K562 (cell line): ENCODE results near the gene PRUNE1. TPM values are rescaled to one million over a fixed set of nuclear protein-coding genes. Genes with fewer than 3 reads are reported as not detected.

ENCODE experiments used
- ARID1B ChIP-seq: fragments of 450-650 bp; IDR thresholded peaks from 2 replicates; pipeline ENCODE4 v1.6.1; 2016; ENCODE audit warnings: antibody characterized with exemption, mild to moderate bottlenecking, inconsistent platforms
- ATF7 ChIP-seq: fragments of 450-650 bp; IDR thresholded peaks from 2 replicates; pipeline ENCODE4 v1.7.1; 2014; ENCODE audit warnings: mild to moderate bottlenecking, moderate library complexity
- ELF1 ChIP-seq: fragments of 200-800 bp; sonication (Bioruptor generic); IDR thresholded peaks from 2 replicates; pipeline ENCODE4 v1.6.1; 2016; ENCODE audit warnings: missing genetic modification characterization, missing compliant biosample characterization
- MTF1 ChIP-seq: fragments of 250-450 bp; sonication (Bioruptor Pico); IDR thresholded peaks from 2 replicates; pipeline ENCODE4 v1.9.0; 2021; ENCODE audit warnings: moderate library complexity, mild to moderate bottlenecking, inconsistent platforms, borderline replicate concordance
- NELFE ChIP-seq: IDR thresholded peaks from 2 replicates; pipeline ENCODE4 v1.6.1; 2011; ENCODE audit warnings: mild to moderate bottlenecking; ENCODE audit not compliant: insufficient read depth, insufficient read length
- SNAPC5 ChIP-seq: fragments of 250-450 bp; sonication (Bioruptor Pico); IDR thresholded peaks from 2 replicates; pipeline ENCODE4 v1.8.0; 2021; ENCODE audit warnings: moderate library complexity, mild to moderate bottlenecking, inconsistent platforms
- SOX6 ChIP-seq: fragments of 450-650 bp; IDR thresholded peaks from 2 replicates; pipeline ENCODE4 v1.6.1; 2014; ENCODE audit warnings: mild to moderate bottlenecking
- ZBTB1 ChIP-seq: sonication (generic); formaldehyde crosslinking; IDR thresholded peaks from 2 replicates; pipeline ENCODE4 v1.8.1; 2023; ENCODE audit warnings: missing genetic modification reagents, low read depth, mild to moderate bottlenecking, borderline replicate concordance
- ZNF3 ChIP-seq: fragments of 250-450 bp; sonication (Bioruptor Pico); IDR thresholded peaks from 2 replicates; pipeline ENCODE4 v1.5.0; 2021; ENCODE audit warnings: mild to moderate bottlenecking, moderate library complexity
- ZNF512 ChIP-seq: IDR thresholded peaks from 2 replicates; pipeline ENCODE4 v1.6.1; 2016; ENCODE audit warnings: missing genetic modification characterization, missing compliant biosample characterization
- ZNF699 ChIP-seq: fragments of 250-450 bp; sonication (Bioruptor Pico); IDR thresholded peaks from 2 replicates; pipeline ENCODE4 v1.8.0; 2021; ENCODE audit warnings: mild to moderate bottlenecking, moderate library complexity; ENCODE audit not compliant: insufficient replicate concordance
- ZNF707 ChIP-seq: fragments of 250-450 bp; sonication (Bioruptor Pico); conservative IDR thresholded peaks from 2 replicates; pipeline ENCODE4 v1.8.0; 2022; ENCODE audit warnings: inconsistent platforms, mild to moderate bottlenecking, moderate library complexity
- polyA plus RNA-seq, 8 experiments: library from polyadenylated mRNA; depleted of rRNA in 4 of 8; stranded (reverse) in 5 of 8; unstranded in 3 of 8; fragments of >200 nt; fragmentation: Nextera tagmentation in 2 of 8; fragmentation: Illumina TruSeq in 1 of 8; extraction: Ambion mirVana in 2 of 8; extraction: Trizol in 1 of 8; gene quantifications; 2 replicates each; pipeline versions ENCODE4 v1.2.1 to v1.2.3, GENCODE V29; 2011 to 2014; ENCODE audit warnings: inconsistent platforms in 1 of 8, missing spikeins in 1 of 8
- total RNA-seq, 7 experiments: library from RNA; depleted of rRNA in 6 of 7; stranded (reverse); fragments of >200 nt in 6 of 7; fragmentation: Illumina TruSeq in 2 of 7; extraction: Trizol in 2 of 7; gene quantifications; 2 replicates each; pipeline versions ENCODE4 v1.2.1 to v1.2.3, GENCODE V29; 2011 to 2021; ENCODE audit warnings: low replicate concordance in 1 of 7
- TF ChIP-seq, protein P1 (sequence below): sonication (generic); formaldehyde crosslinking; IDR thresholded peaks from 2 replicates; pipeline ENCODE4 v1.9.0; 2022; ENCODE audit warnings: mild to moderate bottlenecking, missing genetic modification reagents
- TF ChIP-seq, protein P2 (sequence below): IDR thresholded peaks from 2 replicates; pipeline ENCODE4 v1.6.1; 2012; ENCODE audit warnings: low read depth, low read length, improper control_type of control experiment, borderline replicate concordance
- TF ChIP-seq, protein P3 (sequence below): fragments of 250-450 bp; sonication (Bioruptor Pico); IDR thresholded peaks from 2 replicates; pipeline ENCODE4 v1.9.0; 2021; ENCODE audit warnings: mild to moderate bottlenecking
- TF ChIP-seq, protein P4 (sequence below): sonication (generic); formaldehyde crosslinking; IDR thresholded peaks from 2 replicates; pipeline ENCODE4 v1.8.0; 2022; ENCODE audit warnings: missing genetic modification reagents, mild to moderate bottlenecking, borderline replicate concordance
- TF ChIP-seq, protein P5 (sequence below): fragments of 250-450 bp; sonication (Bioruptor Pico); IDR thresholded peaks from 2 replicates; pipeline ENCODE4 v1.8.0; 2022; ENCODE audit warnings: moderate library complexity, mild to moderate bottlenecking, inconsistent platforms
- TF ChIP-seq, protein P6 (sequence below): fragments of 250-450 bp; sonication (Bioruptor Pico); IDR thresholded peaks from 2 replicates; pipeline ENCODE4 v1.4.0; 2020; ENCODE audit warnings: borderline replicate concordance

Gene PRUNE1
- total and polyA plus RNA-seq, 9 of the 15 experiments (the other 6 are each of a cell fraction or from before 2014, with no cell fraction given), result 16.7 to 48.3 (median 26.2) TPM

GRCh38 chr1:151054971-151055547 is 46.8 kb downstream of the PRUNE1 start (continued):
- TF ChIP-seq MTF1 (no peak), ZNF707 (no peak), ELF1 (tag) (no peak), NELFE (no peak), SOX6 (peak; percentile 67), SNAPC5 (CRISPR knock-in tag) (no peak), ZNF3 (CRISPR knock-in tag) (no peak), ZNF512 (tag) (no peak), ZBTB1 (CRISPR knock-in tag) (no peak), ATF7 (no peak), ARID1B (peak; percentile 95), ZNF699 (CRISPR knock-in tag) (no peak)
- TF ChIP-seq, protein P1, sequence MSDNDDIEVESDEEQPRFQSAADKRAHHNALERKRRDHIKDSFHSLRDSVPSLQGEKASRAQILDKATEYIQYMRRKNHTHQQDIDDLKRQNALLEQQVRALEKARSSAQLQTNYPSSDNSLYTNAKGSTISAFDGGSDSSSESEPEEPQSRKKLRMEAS (CRISPR knock-in tag), result peak; percentile 18; the same call in 1 of the 2 replicates
- TF ChIP-seq, protein P2, sequence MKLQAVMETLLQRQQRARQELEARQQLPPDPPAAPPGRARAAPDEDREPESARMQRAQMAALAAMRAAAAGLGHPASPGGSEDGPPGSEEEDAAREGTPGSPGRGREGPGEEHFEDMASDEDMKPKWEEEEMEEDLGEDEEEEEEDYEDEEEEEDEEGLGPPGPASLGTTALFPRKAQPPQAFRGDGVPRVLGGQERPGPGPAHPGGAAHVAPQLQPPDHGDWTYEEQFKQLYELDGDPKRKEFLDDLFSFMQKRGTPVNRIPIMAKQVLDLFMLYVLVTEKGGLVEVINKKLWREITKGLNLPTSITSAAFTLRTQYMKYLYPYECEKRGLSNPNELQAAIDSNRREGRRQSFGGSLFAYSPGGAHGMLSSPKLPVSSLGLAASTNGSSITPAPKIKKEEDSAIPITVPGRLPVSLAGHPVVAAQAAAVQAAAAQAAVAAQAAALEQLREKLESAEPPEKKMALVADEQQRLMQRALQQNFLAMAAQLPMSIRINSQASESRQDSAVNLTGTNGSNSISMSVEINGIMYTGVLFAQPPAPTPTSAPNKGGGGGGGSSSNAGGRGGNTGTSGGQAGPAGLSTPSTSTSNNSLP, result no peak
- TF ChIP-seq, protein P3, sequence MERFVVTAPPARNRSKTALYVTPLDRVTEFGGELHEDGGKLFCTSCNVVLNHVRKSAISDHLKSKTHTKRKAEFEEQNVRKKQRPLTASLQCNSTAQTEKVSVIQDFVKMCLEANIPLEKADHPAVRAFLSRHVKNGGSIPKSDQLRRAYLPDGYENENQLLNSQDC (CRISPR knock-in tag), result no peak
- TF ChIP-seq, protein P4, sequence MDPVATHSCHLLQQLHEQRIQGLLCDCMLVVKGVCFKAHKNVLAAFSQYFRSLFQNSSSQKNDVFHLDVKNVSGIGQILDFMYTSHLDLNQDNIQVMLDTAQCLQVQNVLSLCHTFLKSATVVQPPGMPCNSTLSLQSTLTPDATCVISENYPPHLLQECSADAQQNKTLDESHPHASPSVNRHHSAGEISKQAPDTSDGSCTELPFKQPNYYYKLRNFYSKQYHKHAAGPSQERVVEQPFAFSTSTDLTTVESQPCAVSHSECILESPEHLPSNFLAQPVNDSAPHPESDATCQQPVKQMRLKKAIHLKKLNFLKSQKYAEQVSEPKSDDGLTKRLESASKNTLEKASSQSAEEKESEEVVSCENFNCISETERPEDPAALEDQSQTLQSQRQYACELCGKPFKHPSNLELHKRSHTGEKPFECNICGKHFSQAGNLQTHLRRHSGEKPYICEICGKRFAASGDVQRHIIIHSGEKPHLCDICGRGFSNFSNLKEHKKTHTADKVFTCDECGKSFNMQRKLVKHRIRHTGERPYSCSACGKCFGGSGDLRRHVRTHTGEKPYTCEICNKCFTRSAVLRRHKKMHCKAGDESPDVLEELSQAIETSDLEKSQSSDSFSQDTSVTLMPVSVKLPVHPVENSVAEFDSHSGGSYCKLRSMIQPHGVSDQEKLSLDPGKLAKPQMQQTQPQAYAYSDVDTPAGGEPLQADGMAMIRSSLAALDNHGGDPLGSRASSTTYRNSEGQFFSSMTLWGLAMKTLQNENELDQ, result no peak
- TF ChIP-seq, protein P5, sequence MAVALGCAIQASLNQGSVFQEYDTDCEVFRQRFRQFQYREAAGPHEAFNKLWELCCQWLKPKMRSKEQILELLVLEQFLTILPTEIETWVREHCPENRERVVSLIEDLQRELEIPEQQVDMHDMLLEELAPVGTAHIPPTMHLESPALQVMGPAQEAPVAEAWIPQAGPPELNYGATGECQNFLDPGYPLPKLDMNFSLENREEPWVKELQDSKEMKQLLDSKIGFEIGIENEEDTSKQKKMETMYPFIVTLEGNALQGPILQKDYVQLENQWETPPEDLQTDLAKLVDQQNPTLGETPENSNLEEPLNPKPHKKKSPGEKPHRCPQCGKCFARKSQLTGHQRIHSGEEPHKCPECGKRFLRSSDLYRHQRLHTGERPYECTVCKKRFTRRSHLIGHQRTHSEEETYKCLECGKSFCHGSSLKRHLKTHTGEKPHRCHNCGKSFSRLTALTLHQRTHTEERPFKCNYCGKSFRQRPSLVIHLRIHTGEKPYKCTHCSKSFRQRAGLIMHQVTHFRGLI, result 0 out of 2 replicates have a peak, but pooled peaks have one; percentile 11
- TF ChIP-seq, protein P6, sequence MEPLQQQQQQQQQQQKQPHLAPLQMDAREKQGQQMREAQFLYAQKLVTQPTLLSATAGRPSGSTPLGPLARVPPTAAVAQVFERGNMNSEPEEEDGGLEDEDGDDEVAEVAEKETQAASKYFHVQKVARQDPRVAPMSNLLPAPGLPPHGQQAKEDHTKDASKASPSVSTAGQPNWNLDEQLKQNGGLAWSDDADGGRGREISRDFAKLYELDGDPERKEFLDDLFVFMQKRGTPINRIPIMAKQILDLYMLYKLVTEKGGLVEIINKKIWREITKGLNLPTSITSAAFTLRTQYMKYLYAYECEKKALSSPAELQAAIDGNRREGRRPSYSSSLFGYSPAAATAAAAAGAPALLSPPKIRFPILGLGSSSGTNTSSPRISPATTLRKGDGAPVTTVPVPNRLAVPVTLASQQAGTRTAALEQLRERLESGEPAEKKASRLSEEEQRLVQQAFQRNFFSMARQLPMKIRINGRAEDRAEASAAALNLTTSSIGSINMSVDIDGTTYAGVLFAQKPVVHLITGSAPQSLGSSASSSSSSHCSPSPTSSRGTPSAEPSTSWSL (CRISPR knock-in tag), result no peak
